Spleen (tissue), 11 donors: ENCODE data around the gene FRMD4A. TPM values are rescaled to one million over a fixed set of nuclear protein-coding genes. Genes with fewer than 3 reads are reported as not detected.
A peak's percentile ranks its signal among the peaks of the same experiment; 100 is the strongest.

ENCODE experiments used
- DNase-seq: peaks from one replicate; pipeline ENCODE4 v3.0.0-alpha.2; 2020
- H3K27ac ChIP-seq, 8 donors: fragments of 200-600 bp; sonication (generic) in 7 of 8; 1 replicate in 4 of 8; 2 replicates in 4 of 8; pipeline versions ENCODE4 v1.5.0 to v1.8.0; 2016 to 2021; ENCODE audit warnings: inconsistent platforms in 4 of 8, mild to moderate bottlenecking in 4 of 8, moderate library complexity in 1 of 8
- H3K27me3 ChIP-seq, 7 donors: fragments of 200-600 bp; sonication (generic) in 6 of 7; replicated peaks in 1 of 7; 1 replicate in 4 of 7; 2 replicates in 3 of 7; pipeline versions ENCODE4 v1.5.0 to v1.8.0; 2016 to 2021; ENCODE audit warnings: inconsistent platforms in 3 of 7, mild to moderate bottlenecking in 1 of 7
- H3K36me3 ChIP-seq, 6 donors: fragments of 200-600 bp; sonication (generic) in 5 of 6; 1 replicate in 4 of 6; 2 replicates in 2 of 6; pipeline versions ENCODE4 v1.5.0 to v1.8.0; 2016 to 2021; ENCODE audit warnings: inconsistent platforms in 2 of 6
- H3K4me1 ChIP-seq, 6 donors: fragments of 200-600 bp; sonication (generic) in 5 of 6; 1 replicate in 3 of 6; 2 replicates in 3 of 6; pipeline versions ENCODE4 v1.5.0 to v1.8.0; 2016 to 2021; ENCODE audit warnings: inconsistent platforms in 3 of 6
- H3K4me3 ChIP-seq, 8 donors: fragments of 200-600 bp; sonication (generic) in 7 of 8; 1 replicate in 4 of 8; 2 replicates in 4 of 8; pipeline versions ENCODE4 v1.5.0 to v1.8.0; 2016 to 2021; ENCODE audit warnings: inconsistent platforms in 4 of 8, mild to moderate bottlenecking in 4 of 8, moderate library complexity in 2 of 8
- H3K9me3 ChIP-seq, 8 donors: fragments of 200-600 bp; sonication (generic) in 7 of 8; 1 replicate in 4 of 8; 2 replicates in 4 of 8; pipeline versions ENCODE4 v1.5.0 to v1.8.0; 2016 to 2021; ENCODE audit warnings: inconsistent platforms in 4 of 8
- CTCF ChIP-seq, 11 experiments: fragments of 200-600 bp in 7 of 11; fragments of 450-650 bp in 4 of 11; sonication (generic) in 4 of 11; IDR thresholded peaks in 8 of 11; conservative IDR thresholded peaks in 3 of 11; 1 replicate in 7 of 11; 2 replicates in 4 of 11; pipeline versions ENCODE4 v1.4.0 to v1.8.0; 2016 to 2021; ENCODE audit warnings: antibody characterized with exemption in 11 of 11, inconsistent platforms in 4 of 11, mild to moderate bottlenecking in 1 of 11
- POLR2A ChIP-seq, 3 donors: fragments of 450-650 bp; IDR thresholded peaks; one replicate each; pipeline ENCODE4 v1.5.1; 2017; ENCODE audit warnings: antibody characterized with exemption in 3 of 3, mild to moderate bottlenecking in 1 of 3
- POLR2AphosphoS5 ChIP-seq, 3 donors: sonication (generic); formaldehyde crosslinking; IDR thresholded peaks; one replicate each; pipeline ENCODE4 v1.5.1; 2017; ENCODE audit warnings: antibody characterized with exemption in 3 of 3
- WGBS, 5 donors: extraction: QIAGEN DNeasy Blood & Tissue Kit in 3 of 5; methylation state at CpG; one replicate each; pipeline versions ENCODE4 v1.1.5 to v1.1.7; 2013 to 2018; 5-methylcytosine and 5-hydroxymethylcytosine counted together
- intact Hi-C: fragments of 100-400 bp; cut with DNase I; formaldehyde crosslinking; loops from one replicate; pipeline ENCODE4 v1.15.0; 2023; ENCODE audit warnings: low total_unique reads
- polyA plus RNA-seq, 3 donors: library from polyadenylated mRNA; stranded (reverse); fragments of 200-250 nt; gene quantifications; one replicate each; pipeline ENCODE4 v1.2.1, GENCODE V29; 2013
- total RNA-seq, 7 donors: library from RNA; depleted of rRNA in 3 of 7; stranded (reverse); fragments of >200 nt in 3 of 7; fragmentation: NEBNext Ultra II Directional in 4 of 7; extraction: Animal tissue kit (Norgen Biotek cat#: 25700) in 4 of 7; gene quantifications; one replicate each; pipeline versions ENCODE4 v1.1.0 to v1.2.1, GENCODE V29; 2016 to 2021
- donor health status: healthy with polysubstance abuse.
- donor health status: DM: no; HTN: no; CAD: no; lungs with moderate emphysema.
- donor health status: DM: no; HTN: no; CAD: no.
- donor health status: Bipolar disorder and iron deficiency.
- donor health status: healthy.
- donor health status: DM: no; HTN: no; CAD: no.
- donor health status: DM: yes; HTN: yes; CAD: no.

Gene FRMD4A
- total and polyA plus RNA-seq, 10 donors = 9.2 to 141 (median 80.5) TPM

- Histone ChIP-seq H3K27ac (no peak overlapping the region), H3K36me3 (no peaks in the 10 kb centered on the region), H3K27me3 (peaks cover 0 to 5% (median 0%) of the 10 kb centered on the region in 7 donors), H3K4me1 (peaks cover 0 to 12% (median 3%) of the 10 kb centered on the region in 6 donors), H3K4me3 (no peak overlapping the region), H3K9me3 (no peaks in the 10 kb centered on the region)
- intact Hi-C loops = no loop called here
- 81 to 93% (median 87%) methylated on average over 3 of the region's 3 CpGs for WGBS, 5 donors
- TF ChIP-seq POLR2AphosphoS5 (IDR thresholded peaks at IDR 0.05) = no peak
- no peak for TF ChIP-seq CTCF (IDR thresholded peaks at IDR 0.05 in 8 of 11, conservative IDR thresholded peaks at IDR 0.05 in 3 of 11)
- no peak for TF ChIP-seq POLR2A (IDR thresholded peaks at IDR 0.05)
- DNase-seq = no peak
Observed at GRCh38 chr10:13961853-13962252, 368.9 kb downstream of the FRMD4A start.

GRCh38 chr10:13961097-13961496 is 369.6 kb downstream of the FRMD4A start:
- DNase-seq = no peak

GRCh38 chr10:13960603-13961002 is 370.1 kb downstream of the FRMD4A start:
- Histone ChIP-seq H3K4me3 (no peak overlapping the region), H3K27ac (peak overlapping the region in 6 of 8 donors; percentile 5 to 31 (median 20)), H3K9me3 (no peaks in the 10 kb centered on the region), H3K27me3 (peaks cover 0 to 5% (median 0%) of the 10 kb centered on the region in 7 donors), H3K4me1 (peaks cover 0 to 12% (median 3%) of the 10 kb centered on the region in 6 donors), H3K36me3 (no peaks in the 10 kb centered on the region)
- intact Hi-C loops = no loop called here
- DNase-seq = no peak
- WGBS, 5 donors = 88 to 97% (median 90%) methylated on average over 3 of the region's 3 CpGs
- no peak for TF ChIP-seq POLR2A (IDR thresholded peaks at IDR 0.05)
- no peak for TF ChIP-seq POLR2AphosphoS5 (IDR thresholded peaks at IDR 0.05)
- no peak for TF ChIP-seq CTCF (IDR thresholded peaks at IDR 0.05 in 8 of 11, conservative IDR thresholded peaks at IDR 0.05 in 3 of 11)

More at GRCh38 chr10:13961097-13961496, 369.6 kb downstream of the FRMD4A start:
- TF ChIP-seq POLR2AphosphoS5 (IDR thresholded peaks at IDR 0.05) (no peak), POLR2A (IDR thresholded peaks at IDR 0.05) (no peak), CTCF (IDR thresholded peaks at IDR 0.05 in 8 of 11, conservative IDR thresholded peaks at IDR 0.05 in 3 of 11) (no peak)
- no peaks in the 10 kb centered on the region for H3K9me3 ChIP-seq
- no peak overlapping the region for H3K4me3 ChIP-seq
- H3K4me1 ChIP-seq = peaks cover 0 to 12% (median 3%) of the 10 kb centered on the region in 6 donors
- H3K36me3 ChIP-seq = no peaks in the 10 kb centered on the region
- H3K27ac ChIP-seq = peak overlapping the region in 4 of 8 donors; percentile 9 to 29 (median 20)
- intact Hi-C loops = no loop called here
- 35 to 67% (median 46%) methylated on average over 5 of the region's 5 CpGs for WGBS, 5 donors
- H3K27me3 ChIP-seq = peaks cover 0 to 5% (median 0%) of the 10 kb centered on the region in 7 donors

- intact Hi-C loops = no loop called here
- no peaks in the 10 kb centered on the region for H3K36me3 ChIP-seq
- H3K4me1 ChIP-seq = peaks cover 0 to 12% (median 3%) of the 10 kb centered on the region in 6 donors
- DNase-seq = no peak
- H3K27ac ChIP-seq = peak overlapping the region in 5 of 8 donors; percentile 5 to 39 (median 31)
- peak overlapping the region in 2 of 8 donors; percentile 14 to 41 for H3K4me3 ChIP-seq
- WGBS, 5 donors = 55 to 65% (median 59%) methylated on average over 17 to 18 of the region's 18 CpGs
- peaks cover 0 to 5% (median 0%) of the 10 kb centered on the region in 7 donors for H3K27me3 ChIP-seq
- TF ChIP-seq POLR2A (IDR thresholded peaks at IDR 0.05) (no peak), CTCF (IDR thresholded peaks at IDR 0.05 in 8 of 11, conservative IDR thresholded peaks at IDR 0.05 in 3 of 11) (no peak), POLR2AphosphoS5 (IDR thresholded peaks at IDR 0.05) (no peak)
- H3K9me3 ChIP-seq = no peaks in the 10 kb centered on the region
Observed at GRCh38 chr10:13959443-13960359, 371.0 kb downstream of the FRMD4A start.
